IPS-18a (cell line): ENCODE results near the gene CPNE4.

Experiments
- H3K27ac ChIP-seq: one replicate; pipeline ENCODE4 v1.5.1; 2013; ENCODE audit warnings: low read length
- H3K27me3 ChIP-seq: one replicate; pipeline ENCODE4 v1.6.1; 2013; ENCODE audit warnings: mild to moderate bottlenecking, low read length; ENCODE audit not compliant: control insufficient read depth, insufficient read depth
- H3K36me3 ChIP-seq: one replicate; pipeline ENCODE4 v1.6.1; 2013; ENCODE audit warnings: low read depth, low read length; ENCODE audit not compliant: control insufficient read depth
- H3K4me1 ChIP-seq: one replicate; pipeline ENCODE4 v1.6.1; 2013; ENCODE audit warnings: low read depth, low read length; ENCODE audit not compliant: control insufficient read depth
- H3K4me3 ChIP-seq: one replicate; pipeline ENCODE4 v1.5.1; 2013; ENCODE audit warnings: low read length
- H3K9ac ChIP-seq: one replicate; pipeline ENCODE4 v1.6.1; 2013; ENCODE audit warnings: mild to moderate bottlenecking, low read length, moderate library complexity
- H3K9me3 ChIP-seq: one replicate; pipeline ENCODE4 v1.6.1; 2013; ENCODE audit warnings: low read depth, low read length; ENCODE audit not compliant: control insufficient read depth

The CPNE4 gene

GRCh38 chr3:131957980-131958379 is 76.8 kb downstream of the CPNE4 start:
- no peaks in the 10 kb centered on the region for H3K27me3 ChIP-seq
- peaks cover 22% of the 10 kb centered on the region for H3K4me1 ChIP-seq
- no peak overlapping the region for H3K9ac ChIP-seq
- peak overlapping the region; percentile 4 for H3K4me3 ChIP-seq
- no peaks in the 10 kb centered on the region for H3K36me3 ChIP-seq
- no peaks in the 10 kb centered on the region for H3K9me3 ChIP-seq
- no peak overlapping the region for H3K27ac ChIP-seq

- no peaks in the 10 kb centered on the region for H3K9me3 ChIP-seq
- H3K27ac ChIP-seq, result no peak overlapping the region
- H3K27me3 ChIP-seq, result no peaks in the 10 kb centered on the region
- H3K4me3 ChIP-seq, result peak overlapping the region; percentile 4
- no peak overlapping the region for H3K9ac ChIP-seq
- peaks cover 22% of the 10 kb centered on the region for H3K4me1 ChIP-seq
- H3K36me3 ChIP-seq, result no peaks in the 10 kb centered on the region
These were observed 77.3 kb downstream of the CPNE4 start for GRCh38 chr3:131957511-131957910.

GRCh38 chr3:131948806-131949205 is 86.0 kb downstream of the CPNE4 start:
- Histone ChIP-seq H3K36me3 (no peaks in the 10 kb centered on the region), H3K4me3 (no peak overlapping the region), H3K27me3 (no peaks in the 10 kb centered on the region), H3K9ac (no peak overlapping the region), H3K4me1 (no peaks in the 10 kb centered on the region), H3K9me3 (no peaks in the 10 kb centered on the region), H3K27ac (no peak overlapping the region)

- Histone ChIP-seq H3K9me3 (no peaks in the 10 kb centered on the region), H3K4me3 (no peak overlapping the region), H3K27me3 (no peaks in the 10 kb centered on the region), H3K9ac (no peak overlapping the region), H3K4me1 (peaks cover 6% of the 10 kb centered on the region), H3K27ac (no peak overlapping the region), H3K36me3 (no peaks in the 10 kb centered on the region)
These were observed 90.1 kb downstream of the CPNE4 start for GRCh38 chr3:131944676-131945075.

GRCh38 chr3:131933665-131934064 is 101.1 kb downstream of the CPNE4 start:
- no peaks in the 10 kb centered on the region for H3K9me3 ChIP-seq
- H3K4me3 ChIP-seq, result no peak overlapping the region

GRCh38 chr3:131928593-131928992 is 106.2 kb downstream of the CPNE4 start:
- Histone ChIP-seq H3K4me1 (peaks cover 24% of the 10 kb centered on the region), H3K9me3 (no peaks in the 10 kb centered on the region), H3K27ac (no peak overlapping the region), H3K4me3 (no peak overlapping the region), H3K27me3 (no peaks in the 10 kb centered on the region), H3K9ac (no peak overlapping the region), H3K36me3 (no peaks in the 10 kb centered on the region)

More at GRCh38 chr3:131933665-131934064, 101.1 kb downstream of the CPNE4 start:
- no peak overlapping the region for H3K9ac ChIP-seq
- H3K27ac ChIP-seq, result no peak overlapping the region
- no peaks in the 10 kb centered on the region for H3K36me3 ChIP-seq
- no peaks in the 10 kb centered on the region for H3K27me3 ChIP-seq
- no peaks in the 10 kb centered on the region for H3K4me1 ChIP-seq

GRCh38 chr3:131925571-131925970 is 109.2 kb downstream of the CPNE4 start:
- no peaks in the 10 kb centered on the region for H3K27me3 ChIP-seq
- H3K9me3 ChIP-seq, result no peaks in the 10 kb centered on the region
- no peak overlapping the region for H3K4me3 ChIP-seq
- H3K4me1 ChIP-seq, result peaks cover 24% of the 10 kb centered on the region
- H3K9ac ChIP-seq, result no peak overlapping the region
- no peaks in the 10 kb centered on the region for H3K36me3 ChIP-seq
- H3K27ac ChIP-seq, result no peak overlapping the region

- Histone ChIP-seq H3K27me3 (no peaks in the 10 kb centered on the region), H3K4me1 (peaks cover 31% of the 10 kb centered on the region), H3K27ac (no peak overlapping the region), H3K36me3 (no peaks in the 10 kb centered on the region), H3K9me3 (no peaks in the 10 kb centered on the region), H3K9ac (no peak overlapping the region), H3K4me3 (no peak overlapping the region)
These were observed 112.5 kb downstream of the CPNE4 start for GRCh38 chr3:131922356-131922755.

GRCh38 chr3:131917006-131917405 is 117.8 kb downstream of the CPNE4 start:
- no peaks in the 10 kb centered on the region for H3K9me3 ChIP-seq
- H3K27me3 ChIP-seq, result no peaks in the 10 kb centered on the region
- peaks cover 43% of the 10 kb centered on the region for H3K4me1 ChIP-seq
- H3K9ac ChIP-seq, result no peak overlapping the region
- no peak overlapping the region for H3K4me3 ChIP-seq
- no peak overlapping the region for H3K27ac ChIP-seq
- H3K36me3 ChIP-seq, result no peaks in the 10 kb centered on the region

- Histone ChIP-seq H3K4me3 (no peak overlapping the region), H3K36me3 (no peaks in the 10 kb centered on the region), H3K4me1 (peaks cover 50% of the 10 kb centered on the region), H3K9ac (no peak overlapping the region), H3K9me3 (no peaks in the 10 kb centered on the region), H3K27me3 (no peaks in the 10 kb centered on the region), H3K27ac (no peak overlapping the region)
These were observed 120.6 kb downstream of the CPNE4 start for GRCh38 chr3:131914090-131914691.

- no peak overlapping the region for H3K9ac ChIP-seq
- no peak overlapping the region for H3K4me3 ChIP-seq
- H3K27ac ChIP-seq, result no peak overlapping the region
- H3K9me3 ChIP-seq, result no peaks in the 10 kb centered on the region
- H3K4me1 ChIP-seq, result peaks cover 34% of the 10 kb centered on the region
- no peaks in the 10 kb centered on the region for H3K36me3 ChIP-seq
- no peaks in the 10 kb centered on the region for H3K27me3 ChIP-seq
These were observed 122.6 kb downstream of the CPNE4 start for GRCh38 chr3:131912255-131912654.

GRCh38 chr3:131907796-131908195 is 127.0 kb downstream of the CPNE4 start:
- no peaks in the 10 kb centered on the region for H3K27me3 ChIP-seq
- H3K9me3 ChIP-seq, result no peaks in the 10 kb centered on the region
- H3K27ac ChIP-seq, result no peak overlapping the region
- H3K4me1 ChIP-seq, result peaks cover 15% of the 10 kb centered on the region
- H3K36me3 ChIP-seq, result no peaks in the 10 kb centered on the region
- H3K4me3 ChIP-seq, result no peak overlapping the region
- H3K9ac ChIP-seq, result no peak overlapping the region
